KOPT-K1 (cell line): Measurements from ENCODE around the gene PTCSC3.
"Not testable (repeated sequence)": the region's sequence is repeated elsewhere in the genome, so short reads cannot be mapped to it uniquely, and the experiment has no call there.

Source experiments
- H3K27ac ChIP-seq: fragments of 200-600 bp; sonication (generic); 2 replicates; pipeline ENCODE4 v1.5.1; 2016; ENCODE audit warnings: antibody characterized with exemption, mild to moderate bottlenecking, low read depth, low read length; ENCODE audit not compliant: poor library complexity, severe bottlenecking
- H3K36me3 ChIP-seq: fragments of 200-600 bp; sonication (generic); 2 replicates; pipeline ENCODE4 v1.5.1; 2017; ENCODE audit warnings: antibody characterized with exemption, mild to moderate bottlenecking, low read length, moderate library complexity; ENCODE audit not compliant: insufficient read depth
- H3K9me3 ChIP-seq: fragments of 200-600 bp; sonication (generic); 2 replicates; pipeline ENCODE4 v1.5.1; 2017; ENCODE audit warnings: antibody characterized with exemption, low read length, mild to moderate bottlenecking; ENCODE audit not compliant: insufficient read depth, poor library complexity, severe bottlenecking

Gene PTCSC3

DNA sequence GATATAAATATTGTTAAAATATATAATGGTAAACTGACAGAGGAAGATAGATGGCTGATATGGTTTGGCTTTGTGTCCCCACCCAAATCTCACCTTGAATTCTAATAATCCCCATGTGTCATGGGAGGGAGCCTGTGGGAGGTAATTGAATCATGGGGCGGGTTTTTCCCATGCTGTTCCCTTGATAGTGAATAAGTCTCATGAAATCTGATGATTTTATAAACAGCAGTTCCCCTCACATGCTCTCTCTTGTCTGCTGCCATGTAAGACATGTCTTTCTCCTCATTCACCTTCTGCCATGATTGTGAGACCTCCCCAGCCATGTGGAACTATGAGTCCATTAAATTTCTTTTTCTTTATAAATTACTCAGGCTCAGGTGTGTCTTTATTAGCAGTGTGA is 46.3 kb downstream of the PTCSC3 start:
- no peak overlapping the region for H3K27ac ChIP-seq
- no peaks in the 10 kb centered on the region for H3K9me3 ChIP-seq
- H3K36me3 ChIP-seq, result no peaks in the 10 kb centered on the region

DNA sequence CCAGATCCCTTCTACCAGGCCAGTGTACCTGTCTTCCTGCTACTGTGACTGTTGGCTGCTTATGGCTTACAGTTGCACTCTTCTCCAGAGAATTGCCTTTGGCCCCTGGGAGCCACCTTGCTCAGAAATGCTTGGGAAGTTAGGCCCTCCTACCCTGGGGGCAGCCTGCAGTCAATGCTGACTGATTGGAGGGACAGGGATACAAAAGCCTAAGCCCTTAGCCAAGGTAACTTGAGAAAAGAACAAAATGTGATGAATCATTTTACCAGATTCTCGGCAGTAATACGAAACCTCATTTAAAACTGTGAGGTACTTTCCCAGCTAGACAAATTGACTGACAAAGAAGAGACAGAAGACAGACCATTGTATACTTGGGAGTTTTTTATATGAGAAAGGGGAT is 47.3 kb downstream of the PTCSC3 start:
- Histone ChIP-seq H3K27ac (no peak overlapping the region), H3K36me3 (no peaks in the 10 kb centered on the region), H3K9me3 (no peaks in the 10 kb centered on the region)

DNA sequence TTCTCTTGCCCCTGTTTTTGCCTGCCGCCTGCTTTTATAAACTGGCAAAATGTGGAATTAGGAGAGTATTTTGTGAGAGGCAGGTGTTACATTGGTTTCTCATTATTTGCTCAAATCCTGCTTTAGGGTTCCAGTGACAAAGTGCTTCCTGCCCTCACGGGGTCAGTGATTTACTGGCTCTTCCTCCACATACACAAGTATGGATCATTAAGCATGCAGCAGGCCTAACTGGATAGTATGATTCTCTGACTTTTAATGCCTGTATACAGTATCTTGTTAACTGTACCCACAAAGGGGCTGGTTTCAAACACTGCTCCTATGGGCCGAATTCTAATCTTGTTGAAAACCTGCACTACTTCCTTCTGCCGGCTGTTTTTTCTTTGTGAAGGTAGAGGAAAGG is 63.2 kb downstream of the PTCSC3 start:
- H3K36me3 ChIP-seq, result no peaks in the 10 kb centered on the region

DNA sequence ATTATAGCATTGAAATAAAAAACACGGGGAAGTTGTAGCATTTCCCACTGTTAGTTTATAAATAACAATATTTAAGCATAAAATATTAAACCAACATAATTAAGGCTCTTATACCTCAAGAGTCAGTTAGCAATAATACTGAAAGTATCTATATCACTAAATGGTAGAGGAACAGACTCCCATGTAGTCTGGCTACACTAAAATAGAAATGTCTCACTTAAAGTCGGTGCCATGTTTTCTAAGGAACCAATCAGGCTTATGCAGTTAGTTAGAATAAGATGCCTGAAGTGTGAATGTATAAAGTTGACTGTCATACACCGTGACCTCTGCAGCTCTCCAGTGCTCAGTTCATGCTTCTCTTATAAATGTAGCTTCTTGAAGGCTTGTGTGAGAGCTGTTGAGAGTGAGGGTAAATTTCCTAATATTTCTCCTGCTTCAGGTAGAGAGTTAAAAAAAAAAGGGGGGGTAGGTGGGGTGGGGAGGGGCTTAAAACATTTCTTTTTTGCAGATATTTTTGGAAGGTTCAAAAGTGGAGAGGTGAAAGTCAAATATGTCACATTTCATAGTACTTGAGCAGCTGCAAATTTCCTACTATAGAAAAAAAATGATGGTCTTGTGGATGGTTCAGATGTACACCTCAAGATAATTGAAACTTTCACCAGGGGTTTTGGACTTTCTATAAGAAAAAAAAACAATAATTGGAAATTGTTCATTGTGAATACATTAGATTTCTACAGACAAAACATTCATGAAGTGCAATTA is 64.5 kb downstream of the PTCSC3 start:
- no peaks in the 10 kb centered on the region for H3K9me3 ChIP-seq
- no peaks in the 10 kb centered on the region for H3K36me3 ChIP-seq
- H3K27ac ChIP-seq, result no peak overlapping the region

More for the DNA sequence above, 63.2 kb downstream of the PTCSC3 start:
- H3K9me3 ChIP-seq, result no peaks in the 10 kb centered on the region
- H3K27ac ChIP-seq, result no peak overlapping the region

DNA sequence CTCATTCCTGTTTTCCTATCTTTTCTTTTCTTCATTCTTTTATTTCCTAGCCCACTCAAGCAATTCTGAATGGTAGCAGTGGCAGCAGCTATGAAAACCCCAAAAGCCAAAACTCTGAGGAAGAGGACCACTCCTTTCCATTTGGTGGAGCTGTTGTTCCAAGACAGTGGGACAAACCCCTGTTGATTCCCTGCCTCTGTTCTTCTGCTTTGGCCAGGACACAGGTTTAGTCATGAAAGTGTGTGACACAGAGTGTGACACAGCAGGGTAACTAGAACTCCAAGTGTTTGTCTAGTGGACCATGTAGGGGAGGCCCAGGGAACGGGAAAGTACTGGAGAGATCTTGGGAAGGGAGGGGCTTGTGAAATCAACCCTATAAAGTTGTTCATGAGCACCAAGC is 71.1 kb downstream of the PTCSC3 start:
- Histone ChIP-seq H3K36me3 (no peaks in the 10 kb centered on the region), H3K27ac (no peak overlapping the region), H3K9me3 (no peaks in the 10 kb centered on the region)

DNA sequence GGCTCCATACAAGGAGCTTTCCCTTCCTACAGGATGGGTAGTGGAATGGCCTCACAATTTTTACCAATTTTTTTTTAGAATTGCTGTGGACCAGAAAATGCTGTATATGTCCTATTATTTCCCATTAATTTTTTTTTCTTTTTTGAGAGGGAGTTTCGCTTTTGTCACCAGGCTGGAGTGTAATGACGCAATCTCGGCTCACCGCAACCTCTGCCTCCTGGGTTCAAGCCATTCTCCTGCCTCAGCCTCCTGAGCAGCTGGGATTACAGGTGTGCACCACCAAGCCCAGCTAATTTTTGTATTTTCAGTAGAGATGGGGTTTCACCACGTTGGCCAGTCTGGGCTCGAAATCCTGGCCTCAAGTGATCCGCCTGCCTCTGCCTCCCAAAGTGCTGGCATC is 72.3 kb downstream of the PTCSC3 start:
- not testable (repeated sequence) for H3K9me3 ChIP-seq, H3K36me3 ChIP-seq, H3K27ac ChIP-seq

DNA sequence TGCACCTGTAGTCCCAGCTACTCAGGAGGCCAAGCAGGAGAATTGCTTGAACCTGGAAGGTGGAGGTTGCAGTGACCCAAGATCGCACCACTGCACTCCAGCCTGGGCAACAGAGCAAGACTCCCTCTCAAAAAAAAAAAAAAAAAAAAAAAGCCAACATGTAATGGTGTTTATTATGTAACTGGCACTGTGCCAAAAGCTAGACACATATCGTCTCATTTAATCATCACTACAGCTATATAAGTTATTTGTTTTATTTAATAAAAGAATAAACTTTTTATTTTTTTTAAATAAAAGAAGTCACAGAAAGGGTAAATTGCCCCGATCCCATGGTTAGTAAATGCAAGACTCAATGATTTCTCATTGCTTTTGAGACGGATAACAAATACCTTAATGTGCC is 76.9 kb downstream of the PTCSC3 start:
- no peak overlapping the region for H3K27ac ChIP-seq
- no peaks in the 10 kb centered on the region for H3K36me3 ChIP-seq
- H3K9me3 ChIP-seq, result no peaks in the 10 kb centered on the region

DNA sequence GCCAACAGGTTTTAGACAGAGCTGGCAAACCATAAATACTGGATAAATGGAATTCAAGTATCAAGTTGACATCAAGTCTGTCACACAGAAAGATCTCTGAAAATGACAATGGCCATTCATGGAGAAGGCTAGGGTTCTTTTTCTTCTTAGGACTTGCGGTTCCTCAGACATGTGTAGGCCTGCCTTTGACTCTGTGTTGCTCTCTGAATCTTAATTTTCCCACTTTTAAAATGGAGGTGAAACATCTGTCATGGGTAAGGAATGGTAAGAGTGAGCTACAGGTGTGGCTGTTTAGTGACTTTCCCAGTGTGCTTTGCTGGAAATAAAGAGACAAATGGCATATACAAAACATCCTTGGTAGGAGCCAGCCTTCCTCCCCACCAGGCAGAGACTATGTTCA is 79.2 kb downstream of the PTCSC3 start:
- Histone ChIP-seq H3K36me3 (no peaks in the 10 kb centered on the region), H3K9me3 (no peaks in the 10 kb centered on the region), H3K27ac (no peak overlapping the region)

DNA sequence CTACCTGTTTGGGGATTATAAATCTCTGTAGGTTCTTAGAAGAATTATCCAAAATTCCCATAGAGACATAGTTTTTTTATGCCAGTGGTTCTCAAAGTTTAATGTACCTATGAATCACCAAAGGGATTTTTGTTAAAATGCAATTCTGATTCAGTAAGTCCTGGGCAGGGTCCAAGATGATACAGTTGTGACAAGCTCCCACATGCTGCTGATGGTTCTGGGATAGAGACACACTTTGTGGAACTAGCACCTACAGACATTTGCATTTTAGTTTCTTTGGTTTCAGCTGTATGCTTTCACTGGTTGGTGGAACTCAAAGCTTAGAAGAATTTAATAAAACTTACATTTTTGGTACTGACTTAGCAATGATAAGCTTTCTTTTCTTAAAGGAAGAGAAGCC is 80.4 kb downstream of the PTCSC3 start:
- no peak overlapping the region for H3K27ac ChIP-seq
- H3K36me3 ChIP-seq, result no peaks in the 10 kb centered on the region
- H3K9me3 ChIP-seq, result no peaks in the 10 kb centered on the region

DNA sequence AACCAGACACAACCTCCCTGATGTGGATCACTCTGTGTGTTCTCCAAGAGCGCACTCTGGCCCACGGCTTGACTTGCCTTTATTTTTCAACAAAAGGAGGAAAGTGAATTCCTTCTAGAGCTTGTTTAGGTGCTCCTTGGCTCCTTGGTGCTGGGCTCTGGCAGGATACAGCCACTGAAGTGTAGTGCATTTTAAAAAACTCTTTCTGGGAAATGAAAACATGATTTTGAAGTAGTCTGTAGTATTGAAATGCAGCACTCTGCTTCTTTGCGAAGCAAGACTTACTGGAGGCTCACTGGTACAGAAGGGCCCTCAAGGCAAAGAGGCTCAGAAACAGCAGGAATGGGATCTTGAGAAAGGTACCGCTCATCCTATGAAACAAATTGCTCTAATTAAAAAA is 81.6 kb downstream of the PTCSC3 start:
- H3K27ac ChIP-seq, result no peak overlapping the region
- H3K36me3 ChIP-seq, result no peaks in the 10 kb centered on the region
- no peaks in the 10 kb centered on the region for H3K9me3 ChIP-seq

DNA sequence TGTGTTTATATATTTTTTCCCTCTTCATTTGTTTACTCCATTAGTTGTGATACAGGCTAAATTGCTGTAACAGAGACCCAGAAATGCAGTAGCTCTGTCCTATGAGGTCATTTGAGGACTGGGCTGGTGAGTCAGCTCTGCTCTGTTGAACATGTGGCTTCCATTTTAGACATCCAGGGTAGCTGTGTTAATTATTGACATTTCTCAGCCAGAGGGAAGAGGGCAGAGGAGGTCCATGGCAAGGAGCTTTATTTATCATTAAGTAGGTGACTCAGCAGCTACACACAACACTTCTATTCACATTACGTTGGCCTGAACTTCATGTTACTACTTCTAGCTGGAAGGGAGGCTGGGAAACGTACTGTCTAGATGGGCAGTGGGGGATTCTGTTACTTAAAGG is 85.4 kb downstream of the PTCSC3 start:
- Histone ChIP-seq H3K36me3 (no peaks in the 10 kb centered on the region), H3K27ac (no peak overlapping the region), H3K9me3 (no peaks in the 10 kb centered on the region)

DNA sequence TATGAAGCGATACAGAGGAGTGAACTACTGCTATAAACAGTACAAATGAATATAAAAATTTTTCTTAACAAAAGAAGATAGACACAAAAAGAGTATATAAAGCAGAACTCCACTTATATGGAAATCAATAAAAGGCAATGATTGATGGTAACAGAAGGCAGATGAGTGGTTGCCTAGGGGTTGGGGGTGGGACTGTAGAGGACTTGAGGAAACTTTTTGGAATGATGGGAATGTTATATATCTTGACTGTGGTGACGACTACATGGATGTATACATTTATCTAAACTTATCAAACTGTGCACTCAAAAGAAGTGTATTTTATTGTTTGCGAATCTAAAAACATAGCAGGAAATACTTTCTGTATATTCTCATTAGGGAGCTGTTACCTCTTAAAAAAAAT is 89.1 kb downstream of the PTCSC3 start:
- Histone ChIP-seq H3K9me3 (no peaks in the 10 kb centered on the region), H3K36me3 (no peaks in the 10 kb centered on the region), H3K27ac (no peak overlapping the region)

DNA sequence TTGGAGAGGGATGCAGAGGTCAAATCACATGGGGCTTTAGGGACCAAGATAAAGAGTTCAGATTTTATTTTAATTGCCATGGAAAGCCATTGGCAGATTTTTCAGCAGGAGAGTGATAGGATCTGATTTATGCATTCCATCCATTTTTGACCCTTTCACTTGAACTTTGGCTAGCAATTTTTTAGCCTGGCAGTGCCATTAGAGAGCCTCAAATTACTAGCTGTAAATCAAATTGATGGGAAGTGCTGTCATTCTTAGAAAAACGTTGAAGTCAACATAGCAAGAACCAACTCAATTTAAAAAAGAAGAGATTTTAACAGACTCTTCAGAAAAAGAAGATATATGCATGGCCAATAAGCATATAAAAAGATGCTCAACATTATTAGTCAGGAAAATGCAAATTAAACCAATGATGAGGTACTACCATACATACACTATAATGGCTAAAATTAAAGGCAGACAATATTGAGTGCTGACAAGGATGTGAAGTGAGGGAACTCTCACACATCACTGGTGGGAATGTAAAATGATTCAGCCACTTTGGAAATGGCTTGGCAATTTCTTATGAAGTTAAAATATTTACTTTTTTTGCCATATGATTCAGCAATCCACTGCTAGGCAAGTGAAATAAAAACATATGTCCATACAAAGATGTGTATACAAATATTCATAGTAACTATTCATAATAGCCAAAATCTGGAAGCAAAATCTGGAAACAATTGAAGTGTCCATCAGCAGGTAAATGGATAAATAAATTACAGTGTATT is 89.7 kb downstream of the PTCSC3 start:
- no peaks in the 10 kb centered on the region for H3K9me3 ChIP-seq
- no peak overlapping the region for H3K27ac ChIP-seq
- H3K36me3 ChIP-seq, result no peaks in the 10 kb centered on the region

DNA sequence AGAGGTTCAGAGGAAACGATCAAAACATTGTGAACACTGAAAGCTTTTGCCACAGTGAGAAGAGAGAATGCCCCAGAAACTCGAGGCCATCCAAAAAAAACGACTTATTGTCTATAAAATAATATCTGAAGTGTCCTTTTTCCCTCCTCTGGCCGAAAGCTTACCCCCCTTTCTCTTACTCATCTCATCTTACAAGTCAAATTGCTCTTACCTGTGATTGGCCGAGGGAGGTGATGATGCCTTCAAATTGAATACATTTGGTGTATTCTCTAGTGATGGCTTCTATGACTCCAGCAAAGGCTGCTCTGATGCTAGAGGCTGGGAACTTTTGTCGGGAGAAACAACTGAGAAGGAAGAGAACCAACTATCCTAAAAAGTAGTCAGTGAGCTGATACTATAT is 90.7 kb downstream of the PTCSC3 start:
- H3K36me3 ChIP-seq, result no peaks in the 10 kb centered on the region
- H3K27ac ChIP-seq, result no peak overlapping the region

More for the DNA sequence above, 90.7 kb downstream of the PTCSC3 start:
- H3K9me3 ChIP-seq, result no peaks in the 10 kb centered on the region
